Left renal pelvis (tissue), 4 donors: ENCODE results near the gene ZNF618. TPM values are rescaled to one million over a fixed set of nuclear protein-coding genes. Genes with fewer than 3 reads are reported as not detected.
"Not testable (repeated sequence)": the region's sequence is repeated elsewhere in the genome, so short reads cannot be mapped to it uniquely, and the experiment has no call there.

Experiments used
- DNase-seq, 4 donors: peaks; one replicate each; pipeline ENCODE4 v3.0.0-alpha.2; 2013; ENCODE audit warnings: low read depth in 4 of 4, low spot score in 3 of 4
- polyA plus RNA-seq, 4 donors: library from polyadenylated mRNA; unstranded; fragments of 120-200 nt; gene quantifications; one replicate each; pipeline ENCODE4 v1.2.1, GENCODE V29; 2013; ENCODE audit not compliant: insufficient read length in 4 of 4

The ZNF618 gene
- polyA plus RNA-seq, 4 donors = 29.8 to 42.8 (median 39.4) TPM

DNA sequence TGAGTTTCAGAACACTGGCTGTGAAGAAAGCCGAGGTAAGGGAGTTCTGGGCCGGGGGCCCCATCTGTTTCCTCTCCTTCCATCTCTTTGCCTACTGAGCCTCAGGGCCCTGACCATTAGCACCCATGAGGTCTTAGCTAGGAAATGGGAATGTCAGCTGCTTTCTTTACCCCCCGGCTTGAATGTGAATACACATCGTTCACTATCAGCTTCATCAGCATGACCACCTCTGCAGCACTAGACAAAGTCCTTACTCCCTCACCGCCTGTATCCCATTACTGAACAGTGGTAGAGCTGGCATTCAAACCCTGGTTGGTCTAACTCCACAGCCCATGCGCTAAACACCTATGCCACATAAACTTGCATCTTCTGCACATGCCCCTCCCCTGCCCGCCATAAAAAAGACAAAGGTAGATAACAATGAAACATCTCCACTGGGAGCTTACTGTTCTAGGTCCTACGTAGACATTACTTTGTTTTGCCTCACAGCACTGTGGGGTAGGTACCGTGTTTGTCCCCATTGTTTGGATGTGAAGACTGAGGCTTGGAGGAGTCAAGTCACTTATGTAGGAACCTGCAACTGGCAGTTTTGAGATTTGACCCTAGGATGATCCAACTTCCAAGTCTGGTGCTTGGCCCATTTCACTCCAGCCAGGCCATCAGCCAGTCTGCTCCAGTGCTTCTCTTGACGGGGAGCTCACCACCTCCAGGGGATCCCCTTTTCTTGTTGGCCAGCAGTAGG is 108.7 kb downstream of the ZNF618 start:
- no peak for DNase-seq

DNA sequence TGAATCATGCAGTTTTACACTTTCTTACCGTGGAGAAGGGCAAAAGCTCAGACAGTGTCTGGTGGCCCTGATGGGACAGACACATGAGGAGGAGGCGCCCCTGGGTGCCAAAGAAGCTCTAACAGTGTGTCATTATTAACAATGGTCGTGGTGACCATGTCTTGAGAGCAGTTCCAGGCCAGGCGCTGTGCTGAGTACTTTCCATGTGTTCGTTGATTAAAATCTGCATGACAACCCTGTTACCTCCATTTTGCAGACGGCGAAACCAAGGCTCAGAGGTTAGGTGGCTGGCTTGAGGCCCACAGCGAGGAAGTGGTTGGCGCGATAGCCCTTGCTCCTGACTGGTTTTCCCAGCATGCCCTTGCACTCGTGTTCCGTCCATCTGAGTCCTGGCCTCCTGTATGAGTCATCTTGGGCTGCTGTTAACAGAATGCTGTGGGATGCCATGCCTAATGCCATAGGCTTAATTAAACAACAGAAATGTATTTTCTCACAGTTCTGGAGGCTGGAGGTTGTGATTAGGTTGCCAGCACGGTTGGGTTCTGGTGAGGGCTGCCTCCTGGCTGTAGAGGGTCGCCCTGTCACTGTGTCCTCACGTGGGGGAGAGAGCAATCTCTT is 110.0 kb downstream of the ZNF618 start:
- no peak for DNase-seq

DNA sequence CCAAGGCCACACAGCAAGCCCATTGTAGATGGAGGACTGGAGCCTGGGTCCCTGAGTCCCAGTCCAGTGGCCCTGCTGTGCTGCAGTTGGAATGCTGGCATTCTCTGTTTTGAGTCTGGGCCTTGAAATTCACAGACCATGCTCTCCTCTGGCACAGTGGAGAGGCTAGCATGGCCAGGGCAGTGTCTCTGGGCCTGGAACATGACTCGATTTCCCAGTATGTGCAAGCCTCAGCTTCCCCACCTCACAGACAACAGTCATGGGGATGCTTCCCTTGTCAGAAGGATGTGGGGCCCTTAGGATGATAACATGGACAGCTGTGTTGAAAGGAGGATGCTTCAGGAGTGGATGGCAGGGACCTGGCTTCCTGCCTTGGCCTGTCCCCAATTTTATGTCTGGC is 110.8 kb downstream of the ZNF618 start:
- no peak for DNase-seq

DNA sequence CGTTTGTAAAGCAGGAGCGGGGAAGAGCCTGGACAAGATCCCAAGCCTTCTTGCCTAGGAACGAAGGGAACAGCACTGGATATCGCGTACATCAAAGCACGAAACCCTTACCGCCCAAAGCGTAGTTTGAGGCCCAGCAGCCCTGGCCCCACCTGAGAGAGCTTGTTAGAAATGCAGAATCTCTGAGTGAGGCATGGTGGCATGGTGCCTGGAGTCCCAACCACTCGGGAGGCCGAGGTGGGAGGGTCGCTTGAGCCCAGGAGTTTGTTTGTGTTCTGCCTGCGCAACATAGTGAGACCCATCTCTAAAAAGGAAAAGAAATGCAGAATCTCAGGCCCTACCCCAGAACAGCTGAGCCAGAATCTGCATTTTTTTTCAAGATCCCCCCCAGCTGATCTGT is 111.4 kb downstream of the ZNF618 start:
- no peak for DNase-seq

DNA sequence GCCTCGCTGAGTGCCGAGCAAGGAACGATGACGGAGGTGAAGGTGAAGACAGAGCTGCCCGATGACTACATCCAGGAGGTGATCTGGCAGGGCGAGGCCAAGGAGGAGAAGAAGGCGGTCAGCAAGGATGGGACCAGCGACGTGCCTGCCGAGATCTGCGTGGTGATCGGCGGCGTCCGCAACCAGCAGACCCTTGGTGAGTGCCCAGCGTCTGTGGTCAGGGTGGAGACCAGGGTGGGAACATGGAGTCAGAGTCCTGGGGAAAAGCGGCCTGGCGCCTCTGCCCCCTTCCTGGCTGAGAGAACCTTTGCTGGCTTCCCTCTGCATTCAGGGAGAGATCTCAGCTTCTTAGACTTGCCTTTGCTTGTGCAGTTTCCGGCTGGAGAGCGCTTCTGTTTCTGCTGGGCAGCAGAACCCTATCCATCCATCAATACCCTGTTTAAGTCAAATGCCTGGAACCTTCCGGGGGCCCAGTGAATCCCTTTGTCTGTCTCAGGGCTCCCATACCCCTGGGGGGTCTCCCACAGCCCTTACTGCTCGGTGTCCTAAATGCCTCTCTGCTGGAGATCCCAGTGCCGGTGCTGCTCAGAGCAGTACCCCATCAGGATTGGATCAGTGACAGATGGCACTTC is 112.4 kb downstream of the ZNF618 start:
- no peak for DNase-seq

DNA sequence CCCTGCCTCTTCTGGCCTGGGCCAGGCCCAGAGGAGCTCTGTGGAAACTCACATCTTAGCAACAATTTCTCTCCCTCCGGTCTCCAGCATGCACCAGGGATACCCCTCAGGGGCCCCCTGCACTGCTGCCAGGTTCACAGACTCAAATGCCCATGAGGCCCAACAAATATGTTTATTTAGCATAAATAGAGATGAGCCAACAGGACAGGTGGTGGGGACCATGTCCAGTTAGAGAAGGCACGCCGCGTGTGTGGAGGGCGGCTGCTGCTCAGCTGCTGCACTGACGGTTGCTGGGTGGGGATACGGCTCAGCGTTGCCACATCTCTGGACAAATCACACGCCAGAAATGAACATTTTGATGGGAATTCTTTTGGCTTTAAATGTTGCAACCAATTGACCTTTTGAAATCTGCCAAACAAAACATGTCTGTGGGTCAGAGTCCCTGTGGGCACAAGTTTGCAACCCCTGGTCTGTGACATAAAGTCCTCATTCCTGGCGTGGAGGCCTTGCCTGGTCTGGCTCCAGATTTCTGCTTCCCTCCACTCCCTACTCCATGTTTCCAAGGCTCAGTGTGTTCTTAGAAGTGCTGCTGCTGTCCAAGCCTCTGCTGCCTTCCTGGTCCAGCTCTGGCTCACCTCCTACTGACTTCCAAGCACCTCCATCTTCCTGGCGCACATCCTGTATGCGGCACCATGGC is 113.1 kb downstream of the ZNF618 start:
- no peak for DNase-seq

DNA sequence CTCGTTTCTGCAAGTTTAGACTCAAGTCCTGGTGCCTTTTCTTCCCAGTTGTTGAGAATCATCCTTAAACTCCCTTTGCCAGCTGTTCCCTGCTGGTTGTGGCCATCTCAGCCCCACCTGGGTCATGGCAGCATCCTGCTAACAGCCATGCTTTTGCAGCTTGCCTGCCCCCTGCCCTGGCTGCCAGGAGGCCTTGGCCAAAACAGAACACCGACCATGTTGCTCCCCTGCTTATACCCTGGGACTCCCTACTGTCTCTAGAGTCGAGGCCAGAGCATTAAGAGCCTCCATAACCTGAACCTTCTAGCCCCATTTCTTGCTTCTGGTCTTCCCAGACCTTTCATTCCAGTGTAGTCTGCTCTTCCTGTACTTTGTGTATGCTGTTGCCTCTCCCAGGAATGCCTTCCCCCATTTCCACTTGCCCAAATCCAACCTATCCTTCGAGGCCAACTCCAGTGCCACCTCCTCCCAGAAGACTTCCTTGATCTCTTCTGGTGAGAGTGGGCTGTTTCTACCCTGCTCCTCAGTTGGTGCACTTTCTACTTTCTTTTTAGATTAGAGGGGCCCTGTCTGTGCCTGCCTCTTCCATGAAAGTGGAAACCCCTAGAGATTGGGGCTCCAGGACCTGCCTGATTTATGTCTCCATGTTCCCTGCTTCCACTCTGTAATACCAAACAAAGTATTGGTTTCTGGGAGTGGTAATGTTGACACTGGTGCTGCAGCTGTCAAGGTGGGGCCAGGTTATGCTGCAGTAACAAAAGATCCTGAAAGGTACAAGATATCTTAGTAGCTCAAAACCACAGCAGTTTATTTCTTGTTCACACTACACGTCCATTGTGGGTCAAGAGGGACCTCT is 113.8 kb downstream of the ZNF618 start:
- no peak for DNase-seq

DNA sequence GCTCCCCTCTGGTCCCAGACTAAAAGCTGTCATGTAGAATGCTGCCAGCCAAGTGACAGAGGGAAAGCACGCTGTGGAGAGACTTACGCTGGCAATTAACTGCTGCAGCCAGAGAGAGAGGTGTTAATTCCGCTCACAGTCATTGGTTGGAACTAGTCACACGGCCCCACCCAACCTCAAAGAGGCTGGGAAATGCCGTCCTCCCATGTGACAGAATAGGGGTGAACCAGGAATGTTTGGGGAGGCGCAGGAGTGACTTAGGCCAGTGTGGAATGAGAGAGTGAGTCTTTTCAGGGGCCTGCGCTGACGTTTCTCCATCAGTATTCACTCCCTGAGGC is 114.4 kb downstream of the ZNF618 start:
- DNase-seq = no peak

DNA sequence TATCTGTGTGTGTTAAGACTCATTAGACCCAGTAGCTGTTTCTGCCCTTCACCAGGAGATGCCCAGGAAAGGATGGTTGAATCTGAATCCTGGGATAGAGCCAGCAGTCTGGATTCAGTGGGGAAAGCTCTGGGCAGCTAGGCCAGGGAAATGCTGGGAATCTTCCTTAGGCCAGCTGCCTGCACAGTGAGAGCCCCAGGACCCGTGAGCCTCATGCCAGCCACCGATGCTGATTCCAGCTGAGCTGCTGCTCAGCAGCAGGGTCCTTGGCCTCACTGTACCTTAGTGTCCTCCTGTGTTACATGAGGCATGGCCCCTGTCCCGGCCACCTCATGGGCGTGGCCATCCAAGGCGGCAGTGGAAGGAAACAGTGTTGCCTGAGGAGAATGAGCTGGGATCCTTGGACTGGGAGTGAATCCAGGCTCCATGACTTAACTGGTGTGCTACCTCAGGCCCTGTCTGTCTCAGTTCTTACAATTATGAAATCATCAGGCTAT is 114.9 kb downstream of the ZNF618 start:
- no peak for DNase-seq

DNA sequence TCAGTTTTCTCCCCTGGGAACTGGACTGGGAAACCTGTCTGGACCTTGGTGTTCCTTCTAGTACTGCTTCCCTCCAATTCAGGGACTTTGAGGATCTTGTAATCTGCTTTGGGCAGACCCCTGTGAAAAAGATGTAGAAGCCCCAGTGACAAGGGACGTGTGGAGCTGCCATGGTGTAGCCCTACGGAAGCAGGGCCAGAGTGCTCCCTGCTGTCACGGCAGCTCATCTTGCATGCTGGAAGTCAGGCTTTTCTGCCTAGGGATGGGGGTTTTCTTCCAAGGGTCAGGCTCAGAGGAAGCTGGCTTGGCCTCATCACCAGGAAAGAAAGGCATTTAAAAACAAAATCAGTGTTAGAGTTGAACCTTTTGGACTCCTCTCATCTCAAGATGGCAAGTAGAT is 115.6 kb downstream of the ZNF618 start:
- no peak for DNase-seq

DNA sequence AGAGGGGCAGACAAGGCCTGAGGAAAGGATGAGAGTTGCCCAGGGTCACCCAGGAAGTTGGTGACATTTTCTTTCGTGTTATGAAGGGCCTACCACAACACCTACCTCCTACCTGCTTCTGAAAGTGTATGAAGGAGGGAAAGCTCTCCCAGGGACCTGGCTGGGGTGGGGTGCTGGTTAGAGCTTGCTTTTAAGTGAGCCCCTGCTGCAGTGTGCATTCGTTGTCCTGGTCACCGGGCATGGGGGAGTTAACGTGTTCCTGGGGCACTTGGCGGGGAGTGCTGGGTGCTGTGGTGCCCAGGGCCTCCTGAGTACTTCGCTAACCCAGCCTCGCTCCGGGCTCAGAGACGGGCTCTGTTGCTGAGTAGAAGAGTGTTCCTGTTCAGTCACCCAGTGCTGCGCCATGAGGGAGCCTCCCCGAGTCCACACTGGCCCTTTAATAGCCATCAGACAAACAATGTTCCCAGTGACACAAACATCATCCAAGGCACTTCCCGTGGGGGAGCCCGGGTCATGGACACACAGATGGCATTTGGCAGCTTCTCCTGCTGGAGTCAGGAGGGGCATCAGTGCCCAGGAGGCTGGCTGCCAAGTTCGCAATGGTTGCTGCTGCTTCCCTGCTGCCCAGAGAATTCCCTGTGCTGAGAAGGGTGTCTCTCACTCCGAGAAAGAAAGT is 116.3 kb downstream of the ZNF618 start:
- DNase-seq = no peak

DNA sequence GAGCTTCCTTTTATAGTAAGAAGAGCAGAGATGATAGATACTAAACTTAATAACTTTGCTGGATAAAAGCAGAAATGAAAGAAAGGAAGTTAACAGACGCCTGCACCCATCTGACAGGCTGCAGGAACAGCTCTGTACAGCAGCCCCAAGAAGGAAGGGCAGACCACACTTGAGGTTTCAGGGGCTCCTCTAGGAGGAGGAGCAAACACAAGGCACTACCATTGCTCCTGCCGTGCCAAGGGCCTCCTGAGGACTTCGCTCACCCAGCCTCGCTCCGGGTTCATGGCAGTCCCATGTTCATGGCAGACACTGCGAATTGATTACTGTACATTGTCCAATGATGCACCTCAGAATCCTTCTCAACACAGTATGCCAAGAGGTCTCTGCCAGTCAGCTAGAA is 116.9 kb downstream of the ZNF618 start:
- no peak for DNase-seq

DNA sequence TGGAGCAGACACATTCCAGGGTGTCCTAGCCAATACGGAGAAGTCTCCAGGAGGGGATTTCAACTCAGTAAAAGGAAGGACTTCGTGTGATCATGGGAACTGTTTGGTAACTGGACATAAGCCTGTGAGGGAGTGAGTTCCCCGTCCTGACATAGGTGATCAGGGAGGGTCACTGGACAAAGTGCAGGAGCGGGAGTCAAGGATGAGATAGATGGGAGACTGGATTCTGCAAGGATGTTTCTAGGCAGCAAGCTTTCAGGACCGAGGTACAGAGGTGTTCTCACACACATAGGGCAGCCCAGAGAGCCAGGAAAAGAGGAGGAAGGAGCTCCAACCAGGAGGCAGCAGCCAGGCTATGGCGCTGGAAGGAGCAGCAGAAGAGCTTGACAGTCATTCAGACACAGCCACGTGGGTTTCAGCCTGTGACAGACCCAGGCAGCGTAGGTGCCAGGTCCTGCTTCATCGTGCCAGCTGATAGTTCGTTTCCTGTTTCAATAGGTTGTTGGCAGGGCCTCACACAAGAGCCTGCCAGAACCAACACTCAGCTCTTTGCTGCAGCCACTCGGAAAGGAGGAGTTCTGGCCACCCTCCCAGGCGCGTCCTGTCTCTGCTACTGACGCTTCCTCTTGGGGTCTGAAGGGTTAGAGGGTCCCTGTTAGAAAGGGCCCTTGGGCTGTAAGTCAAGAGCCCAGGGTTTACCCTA is 117.9 kb downstream of the ZNF618 start:
- no peak for DNase-seq

DNA sequence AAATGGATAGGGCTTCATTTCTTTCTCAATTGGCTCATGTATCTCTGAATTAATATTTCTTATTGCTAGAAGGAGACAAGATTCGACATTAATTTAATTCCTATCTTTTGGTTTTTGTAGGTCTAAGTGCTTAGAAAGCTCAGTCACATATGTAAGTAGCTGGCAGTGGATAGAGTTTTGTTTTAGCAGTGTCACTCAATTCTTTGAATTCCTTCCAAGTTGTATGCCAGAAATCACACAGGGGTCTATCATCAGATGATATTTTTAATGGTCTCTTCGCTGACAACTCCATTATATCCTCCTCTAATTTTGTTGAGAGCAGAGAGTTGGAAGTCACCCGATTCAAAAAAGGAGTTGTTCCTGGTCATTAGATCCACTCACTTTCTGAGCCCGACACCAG is 119.3 kb downstream of the ZNF618 start:
- no peak for DNase-seq

DNA sequence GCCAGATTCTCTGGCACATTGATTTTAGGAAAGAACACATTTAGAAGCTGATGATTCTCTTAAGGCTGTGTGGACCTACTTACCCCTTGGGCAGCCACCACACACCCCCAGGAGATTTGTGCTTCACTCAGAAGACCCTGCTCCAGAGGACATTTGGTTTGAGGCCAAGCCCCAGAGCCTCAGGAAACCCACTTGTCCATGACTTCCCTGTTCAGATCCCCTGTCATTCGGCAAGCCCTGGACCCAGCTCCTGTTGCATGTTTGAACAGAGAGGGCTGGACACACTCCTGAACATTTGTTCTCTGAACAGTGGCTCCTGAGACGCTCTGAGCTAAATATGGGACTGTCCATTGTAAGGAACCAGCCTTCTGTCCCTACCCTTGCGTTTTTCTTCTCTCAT is 119.9 kb downstream of the ZNF618 start:
- no peak for DNase-seq

DNA sequence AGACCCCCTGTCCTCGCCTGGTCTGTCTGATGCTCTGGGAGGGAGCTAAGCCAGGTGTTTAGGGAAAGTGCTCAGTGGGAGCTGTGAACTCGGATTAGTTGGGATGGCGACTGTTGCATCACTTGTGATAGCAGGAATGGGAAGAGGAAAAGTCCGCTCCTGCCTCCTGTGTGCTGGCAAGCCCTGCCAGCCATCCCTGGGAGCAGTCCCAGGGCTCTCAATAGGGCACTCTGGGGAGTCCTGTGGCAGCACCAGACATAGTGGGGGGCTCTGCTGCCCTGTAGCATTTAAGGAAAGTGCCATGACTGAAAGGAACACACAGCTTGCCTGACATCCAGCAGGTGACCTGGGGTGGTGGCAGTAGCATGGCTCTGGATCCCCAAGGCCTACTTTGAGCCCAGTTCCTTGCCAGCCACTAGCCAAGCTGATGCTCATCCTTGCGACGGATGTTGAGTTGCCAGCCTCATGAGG is 120.5 kb downstream of the ZNF618 start:
- DNase-seq = no peak

DNA sequence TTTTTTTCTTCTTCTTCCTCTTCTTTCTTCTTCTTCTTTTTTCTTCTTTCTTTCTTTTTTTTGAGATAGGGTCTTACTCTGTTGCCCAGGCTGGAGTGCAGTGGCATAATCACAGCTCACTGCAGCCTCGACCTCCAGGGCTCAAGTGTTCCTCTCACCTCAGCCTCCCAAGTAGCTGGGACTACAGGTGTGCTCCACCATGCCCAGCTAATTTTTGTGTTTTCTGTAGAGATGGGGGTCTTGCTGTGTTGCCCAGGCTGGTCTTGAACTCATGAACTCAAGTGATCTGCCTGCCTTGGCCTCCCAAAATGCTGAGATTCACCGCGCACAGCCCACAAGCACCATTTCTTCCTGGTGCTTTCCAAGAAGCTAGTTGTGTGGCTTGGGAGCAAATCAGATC is 121.0 kb downstream of the ZNF618 start:
- not testable (repeated sequence) for DNase-seq

DNA sequence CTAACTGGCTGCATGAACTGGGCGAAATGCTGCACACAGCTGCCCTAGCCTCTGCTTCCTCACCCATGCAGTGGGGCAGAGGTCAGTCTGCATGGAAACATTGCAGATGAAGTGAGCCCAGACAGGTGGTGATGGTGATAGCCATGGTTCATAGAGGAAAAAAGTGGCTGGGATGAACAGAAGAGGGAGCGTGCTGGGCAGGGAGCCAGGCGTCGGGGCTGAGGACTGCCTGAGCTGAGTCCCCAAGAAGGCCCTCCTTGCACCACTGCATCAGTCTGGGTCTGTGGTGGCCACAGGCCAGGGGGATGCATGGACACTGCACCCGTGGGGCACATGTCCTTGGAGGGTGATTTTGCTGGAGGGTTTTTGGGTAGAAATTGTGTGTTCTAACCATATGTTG is 121.5 kb downstream of the ZNF618 start:
- no peak for DNase-seq

DNA sequence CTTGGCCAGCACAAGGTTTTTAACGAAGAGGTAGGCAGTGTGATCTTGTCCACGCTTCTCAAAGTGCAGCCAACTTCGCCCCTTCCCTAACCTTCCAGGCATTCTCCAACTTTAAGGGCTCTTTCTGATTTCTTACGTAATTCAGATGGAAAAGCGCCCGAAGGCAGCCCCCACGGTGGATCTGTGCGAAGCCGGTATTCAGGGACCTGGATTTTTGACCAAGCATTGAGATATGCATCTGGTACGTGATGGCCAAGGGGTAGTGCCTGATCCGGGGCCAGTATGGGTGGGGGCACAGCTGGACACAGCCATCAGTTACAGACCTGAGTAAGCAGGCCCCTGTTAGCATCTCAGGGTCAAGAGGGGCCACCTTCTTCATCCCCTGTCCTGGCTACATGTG is 122.0 kb downstream of the ZNF618 start:
- DNase-seq = no peak
